Ishikawa (cell line): Measurements from ENCODE around the gene ENOSF1.
A peak's percentile ranks its signal among the peaks of the same experiment; 100 is the strongest.

Source experiments
- CEBPB ChIP-seq: IDR thresholded peaks from 2 replicates; pipeline ENCODE4 v1.6.1; 2012
- CREB1 ChIP-seq: IDR thresholded peaks from 2 replicates; pipeline ENCODE4 v1.6.1; 2012; ENCODE audit warnings: low read depth
- EGR1 ChIP-seq: IDR thresholded peaks from 2 replicates; pipeline ENCODE4 v1.6.1; 2012
- EP300 ChIP-seq: IDR thresholded peaks from 2 replicates; pipeline ENCODE4 v1.6.1; 2012; ENCODE audit warnings: borderline replicate concordance
- FOXM1 ChIP-seq: IDR thresholded peaks from 2 replicates; pipeline ENCODE4 v1.6.1; 2012; ENCODE audit warnings: low read depth, borderline replicate concordance
- NFIC ChIP-seq: IDR thresholded peaks from 2 replicates; pipeline ENCODE4 v1.6.1; 2012
- RAD21 ChIP-seq: IDR thresholded peaks from 2 replicates; pipeline ENCODE4 v1.6.1; 2012; ENCODE audit warnings: low read depth
- TAF1 ChIP-seq: IDR thresholded peaks from 2 replicates; pipeline ENCODE4 v1.6.1; 2012; ENCODE audit warnings: low read depth, mild to moderate bottlenecking
- TCF12 ChIP-seq: IDR thresholded peaks from 2 replicates; pipeline ENCODE4 v1.6.1; 2012; ENCODE audit warnings: low read depth
- TEAD4 ChIP-seq: IDR thresholded peaks from 2 replicates; pipeline ENCODE4 v1.6.1; 2012
- YY1 ChIP-seq: IDR thresholded peaks from 2 replicates; pipeline ENCODE4 v1.6.1; 2012; ENCODE audit warnings: low read depth
- ZBTB7A ChIP-seq: IDR thresholded peaks from 2 replicates; pipeline ENCODE4 v1.6.1; 2012; ENCODE audit warnings: low read depth
- TF ChIP-seq, protein P1 (sequence below): IDR thresholded peaks from 2 replicates; pipeline ENCODE4 v1.6.1; 2012
- TF ChIP-seq, protein P2 (sequence below): IDR thresholded peaks from 2 replicates; pipeline ENCODE4 v1.6.1; 2012
- TF ChIP-seq, protein P3 (sequence below): IDR thresholded peaks from 2 replicates; pipeline ENCODE4 v1.6.1; 2012; ENCODE audit warnings: low read depth, mild to moderate bottlenecking

Gene ENOSF1

GRCh38 chr18:703213-703967 lies 9.0 kb downstream of the ENOSF1 start:
- TF ChIP-seq EGR1, result no peak
- no peak for TF ChIP-seq TEAD4
- TF ChIP-seq EP300, result no peak
- TF ChIP-seq TAF1, result no peak
- TF ChIP-seq RAD21, result no peak
- no peak for TF ChIP-seq TCF12
- TF ChIP-seq NFIC, result no peak

- TF ChIP-seq FOXM1, result no peak
- no peak for TF ChIP-seq ZBTB7A
- TF ChIP-seq RAD21, result peak; percentile 31; the same call in 1 of the 2 replicates
- TF ChIP-seq YY1, result no peak
- TF ChIP-seq NFIC, result no peak
- TF ChIP-seq, protein P1, sequence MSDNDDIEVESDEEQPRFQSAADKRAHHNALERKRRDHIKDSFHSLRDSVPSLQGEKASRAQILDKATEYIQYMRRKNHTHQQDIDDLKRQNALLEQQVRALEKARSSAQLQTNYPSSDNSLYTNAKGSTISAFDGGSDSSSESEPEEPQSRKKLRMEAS, result peak; percentile 85
- no peak for TF ChIP-seq TAF1
- TF ChIP-seq, protein P2, sequence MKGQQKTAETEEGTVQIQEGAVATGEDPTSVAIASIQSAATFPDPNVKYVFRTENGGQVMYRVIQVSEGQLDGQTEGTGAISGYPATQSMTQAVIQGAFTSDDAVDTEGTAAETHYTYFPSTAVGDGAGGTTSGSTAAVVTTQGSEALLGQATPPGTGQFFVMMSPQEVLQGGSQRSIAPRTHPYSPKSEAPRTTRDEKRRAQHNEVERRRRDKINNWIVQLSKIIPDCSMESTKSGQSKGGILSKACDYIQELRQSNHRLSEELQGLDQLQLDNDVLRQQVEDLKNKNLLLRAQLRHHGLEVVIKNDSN, result no peak
- TF ChIP-seq CREB1, result no peak
- TF ChIP-seq TCF12, result 0 out of 2 replicates have a peak, but pooled peaks have one; percentile 32
- TF ChIP-seq EP300, result no peak; the same call in 1 of the 2 replicates
- TF ChIP-seq TEAD4, result peak; percentile 56; the same call in 1 of the 2 replicates
- peak; percentile 84 for TF ChIP-seq CEBPB
Observed at GRCh38 chr18:697800-698199, 14.6 kb downstream of the ENOSF1 start.

- TF ChIP-seq RAD21, result no peak
- TF ChIP-seq TAF1, result no peak
- no peak for TF ChIP-seq TEAD4
- TF ChIP-seq EGR1, result no peak
- TF ChIP-seq YY1, result no peak
- TF ChIP-seq, protein P3, sequence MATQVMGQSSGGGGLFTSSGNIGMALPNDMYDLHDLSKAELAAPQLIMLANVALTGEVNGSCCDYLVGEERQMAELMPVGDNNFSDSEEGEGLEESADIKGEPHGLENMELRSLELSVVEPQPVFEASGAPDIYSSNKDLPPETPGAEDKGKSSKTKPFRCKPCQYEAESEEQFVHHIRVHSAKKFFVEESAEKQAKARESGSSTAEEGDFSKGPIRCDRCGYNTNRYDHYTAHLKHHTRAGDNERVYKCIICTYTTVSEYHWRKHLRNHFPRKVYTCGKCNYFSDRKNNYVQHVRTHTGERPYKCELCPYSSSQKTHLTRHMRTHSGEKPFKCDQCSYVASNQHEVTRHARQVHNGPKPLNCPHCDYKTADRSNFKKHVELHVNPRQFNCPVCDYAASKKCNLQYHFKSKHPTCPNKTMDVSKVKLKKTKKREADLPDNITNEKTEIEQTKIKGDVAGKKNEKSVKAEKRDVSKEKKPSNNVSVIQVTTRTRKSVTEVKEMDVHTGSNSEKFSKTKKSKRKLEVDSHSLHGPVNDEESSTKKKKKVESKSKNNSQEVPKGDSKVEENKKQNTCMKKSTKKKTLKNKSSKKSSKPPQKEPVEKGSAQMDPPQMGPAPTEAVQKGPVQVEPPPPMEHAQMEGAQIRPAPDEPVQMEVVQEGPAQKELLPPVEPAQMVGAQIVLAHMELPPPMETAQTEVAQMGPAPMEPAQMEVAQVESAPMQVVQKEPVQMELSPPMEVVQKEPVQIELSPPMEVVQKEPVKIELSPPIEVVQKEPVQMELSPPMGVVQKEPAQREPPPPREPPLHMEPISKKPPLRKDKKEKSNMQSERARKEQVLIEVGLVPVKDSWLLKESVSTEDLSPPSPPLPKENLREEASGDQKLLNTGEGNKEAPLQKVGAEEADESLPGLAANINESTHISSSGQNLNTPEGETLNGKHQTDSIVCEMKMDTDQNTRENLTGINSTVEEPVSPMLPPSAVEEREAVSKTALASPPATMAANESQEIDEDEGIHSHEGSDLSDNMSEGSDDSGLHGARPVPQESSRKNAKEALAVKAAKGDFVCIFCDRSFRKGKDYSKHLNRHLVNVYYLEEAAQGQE, result no peak
- no peak for TF ChIP-seq CEBPB
- TF ChIP-seq NFIC, result no peak
- no peak for TF ChIP-seq TCF12
- no peak for TF ChIP-seq EP300
- no peak for TF ChIP-seq FOXM1
- TF ChIP-seq, protein P2, result no peak
- TF ChIP-seq, protein P1, result no peak
- no peak for TF ChIP-seq ZBTB7A
- no peak for TF ChIP-seq CREB1
Observed at GRCh38 chr18:697012-697411, 15.4 kb downstream of the ENOSF1 start.

- TF ChIP-seq, protein P3, result no peak
- no peak for TF ChIP-seq TEAD4
- TF ChIP-seq, protein P1, result no peak
- TF ChIP-seq CREB1, result no peak
- no peak for TF ChIP-seq RAD21
- no peak for TF ChIP-seq CEBPB
- TF ChIP-seq FOXM1, result no peak
- TF ChIP-seq NFIC, result no peak
- TF ChIP-seq YY1, result no peak
- no peak for TF ChIP-seq EP300
- no peak for TF ChIP-seq EGR1
- TF ChIP-seq, protein P2, result no peak
- TF ChIP-seq ZBTB7A, result no peak
- TF ChIP-seq TAF1, result no peak
- TF ChIP-seq TCF12, result no peak
Observed at GRCh38 chr18:693466-694187, 18.8 kb downstream of the ENOSF1 start.
